Uterus (tissue), 4 donors: ENCODE data around the gene TMEM41B. TPM values are rescaled to one million over a fixed set of nuclear protein-coding genes. Genes with fewer than 3 reads are reported as not detected.

Experiments
- DNase-seq, 2 donors: peaks; one replicate each; pipeline ENCODE4 v3.0.0-alpha.2; 2019 to 2020
- H3K27ac ChIP-seq, 2 donors: fragments of 200-600 bp; sonication (generic); 1 replicate in 1 of 2; 2 replicates in 1 of 2; pipeline ENCODE4 v1.5.1; 2016 to 2018
- H3K27me3 ChIP-seq, 2 donors: fragments of 200-600 bp; sonication (generic); one replicate each; pipeline ENCODE4 v1.5.1; 2018 to 2019; ENCODE audit warnings: control low read depth in 1 of 2
- H3K36me3 ChIP-seq, 2 donors: fragments of 200-600 bp; sonication (generic); one replicate each; pipeline ENCODE4 v1.5.1; 2019; ENCODE audit warnings: control low read depth in 1 of 2
- H3K4me1 ChIP-seq, 2 donors: fragments of 200-600 bp; sonication (generic); one replicate each; pipeline ENCODE4 v1.5.1; 2018 to 2019; ENCODE audit warnings: control low read depth in 1 of 2
- H3K4me3 ChIP-seq, 2 donors: fragments of 200-600 bp; sonication (generic); 1 replicate in 1 of 2; 2 replicates in 1 of 2; pipeline ENCODE4 v1.5.1; 2018 to 2019; ENCODE audit warnings: mild to moderate bottlenecking in 1 of 2
- H3K9me3 ChIP-seq, 2 donors: fragments of 200-600 bp; sonication (generic); one replicate each; pipeline ENCODE4 v1.5.1; 2019; ENCODE audit warnings: control low read depth in 1 of 2
- POLR2A ChIP-seq, 2 donors: fragments of 450-650 bp; IDR thresholded peaks; one replicate each; pipeline ENCODE4 v1.6.1; 2016; ENCODE audit warnings: antibody characterized with exemption in 2 of 2, mild to moderate bottlenecking in 1 of 2, moderate library complexity in 1 of 2
- intact Hi-C: fragments of 100-400 bp; cut with DNase I; formaldehyde crosslinking; loops from one replicate; pipeline ENCODE4 v1.15.1; 2023; ENCODE audit warnings: low total_unique reads
- total RNA-seq, 4 donors: library from RNA; depleted of rRNA in 3 of 4; stranded (reverse); fragments of >200 nt in 3 of 4; gene quantifications; one replicate each; pipeline versions ENCODE4 v1.1.0 to v1.2.4, GENCODE V29; 2014 to 2023
- TF ChIP-seq, protein P1 (sequence below), 4 experiments: fragments of 200-600 bp in 2 of 4; fragments of 450-650 bp in 2 of 4; sonication (generic) in 2 of 4; IDR thresholded peaks; one replicate each; pipeline ENCODE4 v1.5.1; 2016 to 2019; ENCODE audit warnings: antibody characterized with exemption in 4 of 4, mild to moderate bottlenecking in 2 of 4, moderate library complexity in 1 of 4
- donor health status: DM: yes; HTN: yes; CAD: no.

The TMEM41B gene
- total RNA-seq, 4 donors from 2014 or later: 16.5 to 54.8 (median 24.4) TPM

GRCh38 chr11:9274499-9275258 is 39.7 kb downstream of the TMEM41B start:
- DNase-seq: no peak
- H3K27ac ChIP-seq: no peak overlapping the region

DNA sequence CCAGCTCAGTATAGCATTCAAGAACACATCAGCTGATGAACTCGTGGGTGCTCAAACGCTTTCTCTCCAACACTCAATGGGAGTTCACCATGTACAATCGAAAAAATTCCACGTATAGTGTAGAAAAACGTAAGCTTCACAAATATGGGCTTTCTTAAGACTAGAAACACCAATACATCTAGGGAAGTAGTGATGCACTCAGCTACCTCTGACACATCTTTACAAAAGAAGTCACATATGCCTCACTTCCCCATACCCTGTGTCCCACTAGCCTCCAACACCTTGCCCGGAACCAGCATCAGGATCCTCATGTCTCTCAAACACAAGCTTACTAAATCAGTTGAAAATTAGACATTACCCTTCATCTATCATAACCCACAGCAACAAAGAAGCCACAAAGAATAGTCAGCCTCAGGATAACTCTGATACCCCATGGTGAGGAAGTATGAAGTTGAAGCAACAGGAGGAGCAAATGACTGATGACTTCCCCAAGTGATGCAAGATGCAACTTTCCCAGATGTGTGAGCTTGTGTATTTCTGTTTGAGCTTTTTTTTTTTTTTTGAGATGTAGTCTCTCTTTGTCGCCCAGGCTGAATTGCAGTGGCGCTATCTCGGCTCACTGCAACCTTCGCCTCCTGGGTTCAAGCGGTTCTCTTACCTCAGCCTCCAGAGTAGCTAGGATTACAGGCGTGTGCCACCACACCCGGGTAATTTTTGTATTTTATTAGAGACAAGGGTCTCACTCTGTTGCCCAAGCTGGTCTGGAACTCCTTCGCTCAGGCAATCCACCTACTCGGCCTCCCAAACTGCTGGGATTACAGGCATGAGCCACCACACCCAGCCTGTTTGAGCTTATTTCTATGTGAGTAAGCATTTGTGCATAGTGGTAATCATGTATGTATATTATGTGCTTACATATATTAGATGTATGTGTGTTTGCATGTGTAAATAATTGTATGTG is 40.7 kb downstream of the TMEM41B start:
- Histone ChIP-seq H3K36me3 (no peaks in the 10 kb centered on the region), H3K27ac (no peak overlapping the region), H3K27me3 (no peaks in the 10 kb centered on the region), H3K4me1 (no peaks in the 10 kb centered on the region), H3K9me3 (no peaks in the 10 kb centered on the region), H3K4me3 (no peak overlapping the region)
- no peak for TF ChIP-seq POLR2A (IDR thresholded peaks at IDR 0.05)
- TF ChIP-seq, protein P1, sequence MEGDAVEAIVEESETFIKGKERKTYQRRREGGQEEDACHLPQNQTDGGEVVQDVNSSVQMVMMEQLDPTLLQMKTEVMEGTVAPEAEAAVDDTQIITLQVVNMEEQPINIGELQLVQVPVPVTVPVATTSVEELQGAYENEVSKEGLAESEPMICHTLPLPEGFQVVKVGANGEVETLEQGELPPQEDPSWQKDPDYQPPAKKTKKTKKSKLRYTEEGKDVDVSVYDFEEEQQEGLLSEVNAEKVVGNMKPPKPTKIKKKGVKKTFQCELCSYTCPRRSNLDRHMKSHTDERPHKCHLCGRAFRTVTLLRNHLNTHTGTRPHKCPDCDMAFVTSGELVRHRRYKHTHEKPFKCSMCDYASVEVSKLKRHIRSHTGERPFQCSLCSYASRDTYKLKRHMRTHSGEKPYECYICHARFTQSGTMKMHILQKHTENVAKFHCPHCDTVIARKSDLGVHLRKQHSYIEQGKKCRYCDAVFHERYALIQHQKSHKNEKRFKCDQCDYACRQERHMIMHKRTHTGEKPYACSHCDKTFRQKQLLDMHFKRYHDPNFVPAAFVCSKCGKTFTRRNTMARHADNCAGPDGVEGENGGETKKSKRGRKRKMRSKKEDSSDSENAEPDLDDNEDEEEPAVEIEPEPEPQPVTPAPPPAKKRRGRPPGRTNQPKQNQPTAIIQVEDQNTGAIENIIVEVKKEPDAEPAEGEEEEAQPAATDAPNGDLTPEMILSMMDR (IDR thresholded peaks at IDR 0.05): no peak
- no peak for DNase-seq
- intact Hi-C loops: no loop called here

More at GRCh38 chr11:9274499-9275258, 39.7 kb downstream of the TMEM41B start:
- TF ChIP-seq, protein P1 (IDR thresholded peaks at IDR 0.05): no peak
- TF ChIP-seq POLR2A (IDR thresholded peaks at IDR 0.05): no peak
- Histone ChIP-seq H3K4me3 (no peak overlapping the region), H3K9me3 (no peaks in the 10 kb centered on the region), H3K27me3 (no peaks in the 10 kb centered on the region), H3K36me3 (no peaks in the 10 kb centered on the region), H3K4me1 (no peaks in the 10 kb centered on the region)
- intact Hi-C loops: no loop called here

- H3K4me1 ChIP-seq: no peaks in the 10 kb centered on the region
- H3K9me3 ChIP-seq: no peaks in the 10 kb centered on the region
- H3K4me3 ChIP-seq: no peak overlapping the region
- no peaks in the 10 kb centered on the region for H3K36me3 ChIP-seq
- intact Hi-C loops: no loop called here
- no peaks in the 10 kb centered on the region for H3K27me3 ChIP-seq
- DNase-seq: no peak
- H3K27ac ChIP-seq: no peak overlapping the region
- TF ChIP-seq, protein P1 (IDR thresholded peaks at IDR 0.05): no peak
- TF ChIP-seq POLR2A (IDR thresholded peaks at IDR 0.05): no peak
These were observed 44.8 kb downstream of the TMEM41B start for GRCh38 chr11:9269492-9270013.

- no peaks in the 10 kb centered on the region for H3K27me3 ChIP-seq
- TF ChIP-seq POLR2A (IDR thresholded peaks at IDR 0.05): no peak
- TF ChIP-seq, protein P1 (IDR thresholded peaks at IDR 0.05): no peak
- no peaks in the 10 kb centered on the region for H3K9me3 ChIP-seq
- H3K27ac ChIP-seq: no peak overlapping the region
- no peaks in the 10 kb centered on the region for H3K4me1 ChIP-seq
- DNase-seq: no peak
- no peak overlapping the region for H3K4me3 ChIP-seq
- intact Hi-C loops: no loop called here
- H3K36me3 ChIP-seq: no peaks in the 10 kb centered on the region
These were observed 46.7 kb downstream of the TMEM41B start for GRCh38 chr11:9267680-9268079.
